ENCODE data around the gene ZNF468.

DNA sequence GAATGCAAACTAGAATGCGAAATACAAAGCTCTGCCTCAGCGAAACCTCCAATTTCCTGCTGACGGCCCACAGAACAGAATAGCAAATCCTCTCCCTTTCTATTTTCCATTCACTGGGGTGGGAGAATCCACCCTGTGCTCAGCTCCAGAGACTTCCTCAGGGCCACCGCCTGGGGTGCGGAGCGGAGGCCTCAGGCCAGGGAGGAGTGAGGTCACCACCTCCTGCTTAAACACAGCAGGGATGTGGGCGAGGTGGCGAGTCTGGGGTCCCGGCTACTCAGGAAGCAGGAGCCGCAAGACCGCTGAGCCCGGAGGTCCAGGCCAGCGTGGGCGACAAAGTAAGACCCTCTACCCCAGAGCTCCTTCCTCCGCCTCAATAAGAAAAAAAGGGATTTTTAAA is 40.7 kb upstream of the ZNF468 start:
- TF ChIP-seq CTCF (IDR thresholded peaks at IDR 0.05) (no peak), EZH2 (IDR thresholded peaks at IDR 0.05; ENCODE audit: borderline replicate concordance, insufficient read depth, low read depth, low read length, poor library complexity, severe bottlenecking) (no peak)
